ENCODE results near the gene CPS1.

CPS1 gene

DNA sequence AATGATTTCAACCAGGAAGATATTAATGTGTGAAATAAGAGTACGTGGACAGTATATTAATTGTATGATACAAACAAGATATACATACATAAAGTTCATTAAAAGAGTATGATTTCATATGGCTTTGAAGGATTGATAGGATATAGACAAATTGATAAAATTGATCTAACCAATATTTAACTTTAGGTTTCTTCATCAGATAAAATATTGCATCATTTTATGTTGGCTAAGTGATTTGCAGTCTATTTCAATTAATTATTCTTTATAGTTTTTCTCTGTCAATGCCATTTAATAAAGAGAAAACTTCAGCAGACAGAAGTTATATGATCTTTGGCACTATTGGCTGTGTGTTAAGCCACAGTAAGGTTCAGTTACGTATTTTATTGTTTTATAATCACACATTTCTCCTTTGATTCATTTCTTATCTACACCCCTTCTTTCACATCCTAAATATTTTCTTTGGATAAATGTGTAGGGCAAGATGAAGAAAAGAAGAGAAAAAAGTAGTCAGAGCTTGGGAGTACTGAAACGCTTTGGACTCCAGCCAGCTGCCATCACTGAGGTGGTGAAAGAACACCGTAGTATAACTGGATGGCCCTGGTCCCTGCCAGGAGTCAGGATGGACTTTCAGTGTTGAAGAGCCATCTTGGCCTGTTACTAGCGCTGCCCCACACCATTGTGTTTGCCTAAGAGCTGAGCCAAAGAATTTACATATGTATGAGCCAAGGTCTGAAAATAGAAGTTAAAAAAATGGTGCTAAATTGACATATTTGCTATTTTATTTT lies 9.8 kb upstream of the CPS1 start:
- peak; percentile 22 for DNase-seq (ENCODE audit: low spot score)

DNA sequence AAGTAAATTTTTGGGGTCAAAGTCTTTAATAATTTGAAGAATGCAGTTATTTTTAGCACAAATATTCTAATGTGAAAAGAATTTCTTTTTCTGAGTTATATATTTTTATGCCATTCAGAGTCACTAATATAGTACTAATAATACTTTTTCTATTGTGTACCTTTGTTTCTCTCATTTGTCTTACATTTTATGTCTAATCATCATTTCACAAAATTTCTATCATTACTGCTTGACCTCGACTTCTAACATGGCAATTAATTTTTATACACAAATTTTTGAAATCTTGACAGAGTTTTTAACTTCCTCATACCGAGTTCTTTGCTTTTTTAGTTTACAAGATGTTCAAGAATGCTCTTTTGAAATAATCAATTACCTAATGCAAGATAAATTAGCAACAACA lies 8.4 kb upstream of the CPS1 start:
- DNase-seq (ENCODE audit: low spot score) = no peak

DNA sequence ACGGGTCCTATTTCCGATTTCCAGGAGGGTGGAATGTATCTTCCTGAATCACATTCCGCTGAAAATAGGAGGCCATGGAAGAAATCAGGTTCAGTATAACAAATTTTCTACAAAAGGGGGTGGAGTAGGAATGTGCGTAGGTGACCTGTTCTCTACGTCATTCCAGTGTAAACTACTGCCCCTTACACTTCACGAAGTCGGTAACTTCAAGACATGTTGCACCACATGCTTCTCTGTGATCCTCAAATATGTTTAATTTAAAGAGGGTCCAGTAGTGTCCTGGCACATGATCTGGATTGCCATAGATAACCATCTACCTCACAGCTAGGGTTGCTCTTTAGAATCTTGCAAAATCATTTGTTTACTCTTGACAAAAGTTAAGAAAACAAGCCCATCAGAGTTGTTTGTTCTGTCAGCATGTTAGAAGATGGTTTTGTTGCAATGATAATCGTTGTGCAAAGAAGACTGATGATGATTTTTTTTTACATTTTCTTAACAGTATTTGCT lies 7.5 kb upstream of the CPS1 start:
- DNase-seq (ENCODE audit: low spot score) = no peak

DNA sequence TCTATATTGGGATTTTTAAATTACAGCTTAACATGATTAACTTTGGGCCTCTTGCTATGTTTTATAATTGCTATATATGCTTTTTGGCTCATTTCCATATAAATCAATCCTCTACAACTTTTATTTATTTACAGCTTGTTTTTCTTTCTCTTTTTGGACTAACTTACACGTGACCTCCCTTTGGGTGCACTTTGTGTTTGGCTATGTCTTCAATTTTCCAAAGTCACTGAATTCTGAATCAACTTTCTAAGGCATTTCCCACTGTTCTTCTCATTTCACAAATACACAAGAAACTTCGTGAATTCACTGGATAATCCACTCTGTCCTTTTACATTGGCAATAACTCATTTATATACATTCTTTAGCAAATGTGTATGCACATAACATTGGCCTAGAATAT lies 5.4 kb upstream of the CPS1 start:
- DNase-seq (ENCODE audit: low spot score) = no peak

DNA sequence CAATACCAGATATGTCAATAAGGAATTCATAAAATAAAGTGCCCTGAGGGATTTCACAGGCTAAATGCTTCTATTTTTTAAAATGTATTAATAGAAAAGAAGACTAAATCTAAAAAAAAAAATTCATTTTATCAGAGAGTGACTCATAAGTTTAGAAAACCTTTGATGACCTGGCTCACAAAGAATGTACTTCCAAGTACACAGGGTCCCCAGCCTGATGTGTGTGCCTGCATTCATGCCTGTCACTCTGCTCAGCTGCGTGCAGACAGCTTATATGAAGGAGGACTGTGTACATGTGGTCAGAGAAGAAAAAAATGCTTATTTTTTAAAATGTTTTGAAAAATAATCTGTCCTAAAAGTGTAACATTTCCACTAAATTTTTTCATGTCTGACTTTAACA lies 3.0 kb upstream of the CPS1 start:
- DNase-seq (ENCODE audit: low spot score) = no peak

DNA sequence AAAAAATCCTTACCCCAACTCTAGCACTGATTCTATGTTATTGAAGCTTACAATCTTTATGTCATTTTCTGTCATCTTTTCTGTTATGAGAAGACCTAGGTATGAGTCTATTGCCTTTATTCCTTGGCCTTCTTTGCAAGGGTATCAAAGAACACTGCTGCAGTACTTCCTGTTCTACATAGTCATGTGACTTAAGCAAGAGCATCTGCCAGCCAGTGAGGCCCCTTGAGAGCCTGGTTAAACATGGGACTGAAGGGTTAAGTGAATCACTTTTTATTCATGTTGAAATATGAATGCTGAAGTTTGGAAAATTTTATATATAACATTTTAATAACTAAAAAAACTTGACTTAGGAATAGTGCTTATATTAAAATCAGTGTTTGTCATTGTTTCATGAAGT lies 844 bp upstream of the CPS1 start:
- no peak for DNase-seq (ENCODE audit: low spot score)

DNA sequence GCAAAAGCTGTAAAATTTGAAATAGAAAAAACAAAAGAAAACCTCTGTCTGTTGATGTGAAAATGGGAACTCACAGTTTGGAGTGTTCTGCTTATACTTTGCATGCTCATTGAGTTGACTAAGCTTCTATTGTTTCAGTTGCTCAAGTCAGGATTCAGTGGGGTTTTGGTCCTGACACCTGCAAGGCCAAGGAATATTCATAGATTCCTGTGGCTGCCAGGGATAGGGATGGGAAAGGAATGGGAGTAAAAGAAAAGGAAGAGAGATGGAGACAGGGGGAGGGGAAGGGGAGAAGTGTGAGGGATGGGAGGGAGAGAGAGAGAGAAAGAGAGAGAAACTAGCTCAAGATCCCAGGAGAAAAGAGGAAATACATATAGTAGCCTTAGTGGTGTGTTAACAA lies 1.3 kb downstream of the CPS1 start:
- DNase-seq (ENCODE audit: low spot score) = no peak

DNA sequence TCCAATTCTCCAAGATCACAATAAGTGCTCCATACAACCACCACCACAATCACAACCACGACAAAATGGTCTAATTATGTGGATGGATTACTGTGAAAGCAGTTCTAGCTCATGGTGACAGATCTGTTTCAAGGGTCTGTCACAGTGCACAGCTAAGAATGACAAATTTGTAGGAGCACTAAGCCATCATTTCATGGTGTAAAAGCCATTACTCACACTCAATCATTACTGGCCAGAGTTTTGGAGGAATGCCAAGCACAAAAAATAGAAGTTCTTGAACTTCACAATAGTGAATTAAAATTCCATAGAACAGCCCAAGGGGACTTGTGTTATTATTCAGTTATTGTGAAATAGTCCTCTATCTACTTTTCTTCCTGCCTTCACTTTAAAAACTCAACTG lies 2.3 kb downstream of the CPS1 start:
- no peak for DNase-seq (ENCODE audit: low spot score)

DNA sequence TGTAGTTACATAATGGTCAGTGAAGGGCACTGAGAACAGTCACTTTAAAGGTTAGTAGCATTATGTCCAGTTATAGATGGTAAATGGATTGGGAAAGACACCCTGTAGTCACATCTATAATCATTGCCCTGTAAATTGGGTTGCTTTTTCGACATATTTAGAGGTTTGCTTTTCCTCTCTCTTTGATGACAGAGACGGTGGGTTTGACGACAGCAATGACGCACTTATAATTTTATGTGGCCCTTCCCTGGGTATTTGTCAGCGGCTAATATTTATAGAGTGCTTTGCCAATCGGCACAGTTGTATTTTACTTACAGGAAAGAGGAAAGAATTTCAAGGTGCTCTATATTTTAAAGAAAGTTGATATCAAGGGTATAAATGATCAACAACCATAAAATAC lies 2.8 kb downstream of the CPS1 start:
- no peak for DNase-seq (ENCODE audit: low spot score)

DNA sequence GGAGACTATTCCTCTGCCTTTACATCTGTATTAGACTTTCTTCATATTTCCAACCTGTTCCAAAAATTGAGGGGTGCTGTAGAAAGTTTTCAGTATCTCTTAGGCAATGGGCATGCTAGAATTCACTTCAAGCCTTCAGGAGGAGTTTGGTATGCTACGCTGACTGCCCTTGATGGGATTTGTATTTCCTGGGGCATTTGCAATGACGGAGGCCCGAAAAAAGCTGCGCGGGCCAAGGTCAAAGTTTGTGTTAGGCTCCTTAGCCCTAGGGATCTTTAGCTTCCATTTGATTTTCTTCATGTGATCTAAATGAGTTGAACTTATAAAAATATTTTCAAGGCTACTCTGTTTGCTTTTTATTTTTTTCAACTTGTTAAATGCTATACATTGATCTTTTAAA lies 5.1 kb downstream of the CPS1 start:
- no peak for DNase-seq (ENCODE audit: low spot score)

DNA sequence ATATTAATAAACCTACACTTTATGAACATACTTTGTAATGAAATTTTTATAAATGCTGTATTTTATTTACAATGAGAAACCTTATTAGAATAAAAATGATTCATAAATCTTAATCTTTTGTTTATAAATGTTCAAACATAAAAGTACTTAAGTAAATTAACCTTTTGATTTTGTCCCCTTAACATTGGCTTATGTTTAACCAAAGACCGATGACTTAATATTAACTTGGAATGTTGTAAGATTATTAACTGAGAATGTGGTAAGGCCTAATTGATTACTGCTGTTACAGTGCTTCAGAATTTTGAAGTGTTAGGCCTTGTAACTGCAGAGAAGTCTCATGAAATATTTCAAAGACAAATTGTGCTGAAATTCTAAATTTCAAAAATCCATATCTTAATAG lies 5.7 kb downstream of the CPS1 start:
- no peak for DNase-seq (ENCODE audit: low spot score)

DNA sequence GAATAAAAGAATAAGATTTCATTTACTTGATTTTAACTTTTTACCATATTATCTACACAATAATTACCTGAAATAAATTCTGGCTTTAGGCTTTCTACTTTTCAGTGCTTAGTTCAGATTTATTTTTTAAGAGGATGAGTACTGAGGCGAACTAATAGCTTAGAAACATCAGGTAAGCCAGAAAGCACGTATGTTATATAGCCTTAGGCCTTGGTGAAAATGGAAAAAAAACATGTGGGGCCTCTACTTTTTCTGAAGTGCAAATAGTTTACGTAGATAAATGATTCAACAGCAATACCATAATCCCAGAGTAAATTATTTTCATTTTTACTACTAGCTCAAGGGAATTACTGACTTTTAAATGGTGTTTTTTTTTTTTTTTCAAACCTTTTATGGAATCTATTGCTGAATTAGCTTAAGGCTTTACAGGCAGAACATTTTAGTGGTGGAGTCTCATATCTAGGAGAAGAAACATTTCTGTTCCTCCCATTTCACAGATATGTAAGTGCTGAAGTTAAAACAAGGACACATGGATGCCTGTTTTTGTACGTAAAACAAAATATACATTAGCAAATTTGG lies 6.2 kb downstream of the CPS1 start:
- no peak for DNase-seq (ENCODE audit: low spot score)

DNA sequence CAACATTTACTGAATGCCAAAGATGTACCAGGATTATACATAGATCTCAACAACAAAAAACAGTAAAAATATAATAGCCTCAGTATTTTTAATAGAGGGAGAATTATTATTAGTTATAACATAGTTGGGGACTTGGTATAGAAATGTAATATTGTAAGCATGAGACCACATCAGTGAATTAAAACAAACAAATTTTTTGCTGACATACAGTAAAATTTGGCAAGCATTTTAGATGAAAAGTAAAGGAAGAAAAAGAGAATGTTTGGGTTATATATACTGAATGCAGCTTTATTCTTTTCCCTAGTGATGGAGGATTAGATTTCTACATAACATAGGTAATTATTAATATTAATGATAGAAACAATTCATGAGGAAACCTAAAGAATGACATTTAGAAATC lies 10.9 kb downstream of the CPS1 start:
- no peak for DNase-seq (ENCODE audit: low spot score)

DNA sequence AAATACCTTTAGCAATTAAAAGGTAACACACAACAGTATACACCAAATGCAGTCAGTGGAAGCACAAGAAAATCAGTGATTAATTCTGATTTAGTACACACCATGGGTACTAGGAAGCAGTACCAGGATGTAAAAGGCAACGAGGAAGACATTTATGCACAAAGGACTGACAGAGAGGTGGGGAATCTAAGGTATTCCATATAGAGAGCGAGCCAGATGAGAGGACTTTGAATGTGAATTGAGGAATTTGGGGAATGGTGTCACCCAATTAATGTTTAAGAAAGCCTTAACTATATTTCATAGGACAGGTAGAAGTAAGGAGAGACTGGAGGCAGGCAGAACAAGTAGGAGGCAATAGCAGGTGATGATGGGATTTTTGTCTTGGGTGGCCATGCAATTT lies 11.7 kb downstream of the CPS1 start:
- DNase-seq (ENCODE audit: low spot score) = no peak

DNA sequence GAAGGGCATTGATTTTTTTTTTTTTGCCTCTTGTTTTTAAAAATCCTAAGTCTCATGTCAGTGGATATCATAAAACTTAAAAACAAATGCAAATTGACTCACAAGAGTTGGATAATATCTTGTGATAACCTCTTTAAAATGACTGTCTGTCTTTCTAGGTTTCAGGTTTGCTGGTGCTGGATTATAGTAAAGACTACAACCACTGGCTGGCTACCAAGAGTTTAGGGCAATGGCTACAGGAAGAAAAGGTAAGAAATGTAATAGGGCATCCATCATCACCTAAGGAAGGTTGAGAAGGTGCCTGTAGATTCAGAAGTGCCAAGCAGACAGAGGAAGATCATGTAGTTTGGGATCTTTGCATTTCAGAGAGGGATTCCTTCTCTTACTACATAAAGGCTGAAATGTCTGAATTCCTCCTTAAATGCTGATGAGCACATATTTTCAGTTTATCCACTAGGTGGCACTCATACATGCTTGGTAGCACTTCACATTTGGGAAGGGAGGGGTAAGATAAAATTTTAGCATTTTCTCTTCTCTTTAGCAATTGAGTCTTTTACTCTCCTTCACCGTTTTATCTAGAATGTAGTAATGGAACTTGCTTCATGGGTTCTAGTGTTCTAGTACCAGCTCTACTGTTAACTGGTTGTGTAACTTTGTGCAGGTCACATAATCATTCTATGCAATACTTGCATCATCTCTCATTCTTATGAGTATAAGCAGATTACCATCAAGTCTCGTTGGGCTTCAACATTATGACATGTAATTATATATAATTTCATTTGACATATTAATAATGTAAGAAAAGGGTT lies 21.1 kb downstream of the CPS1 start:
- peak; percentile 76 for DNase-seq (ENCODE audit: low spot score)

DNA sequence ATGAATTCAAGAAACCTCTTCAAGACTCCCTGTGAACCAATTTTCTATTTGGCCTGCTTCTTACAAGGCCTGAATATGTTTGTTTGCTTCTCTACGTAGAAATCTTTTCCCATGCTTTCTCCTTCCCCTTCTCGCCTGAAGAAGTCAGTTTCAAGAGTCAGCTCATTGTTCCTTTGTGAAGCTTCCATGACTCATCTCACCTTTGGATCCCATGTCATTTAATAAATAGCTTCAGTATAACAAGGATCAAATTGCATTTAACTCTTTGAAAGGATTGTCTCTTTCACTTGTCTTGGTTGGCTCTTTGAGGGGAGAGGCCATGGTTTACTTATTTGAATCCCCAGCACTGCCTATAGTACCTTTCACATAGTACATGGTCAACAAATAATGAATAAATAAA lies 28.4 kb downstream of the CPS1 start:
- DNase-seq (ENCODE audit: low spot score) = no peak

DNA sequence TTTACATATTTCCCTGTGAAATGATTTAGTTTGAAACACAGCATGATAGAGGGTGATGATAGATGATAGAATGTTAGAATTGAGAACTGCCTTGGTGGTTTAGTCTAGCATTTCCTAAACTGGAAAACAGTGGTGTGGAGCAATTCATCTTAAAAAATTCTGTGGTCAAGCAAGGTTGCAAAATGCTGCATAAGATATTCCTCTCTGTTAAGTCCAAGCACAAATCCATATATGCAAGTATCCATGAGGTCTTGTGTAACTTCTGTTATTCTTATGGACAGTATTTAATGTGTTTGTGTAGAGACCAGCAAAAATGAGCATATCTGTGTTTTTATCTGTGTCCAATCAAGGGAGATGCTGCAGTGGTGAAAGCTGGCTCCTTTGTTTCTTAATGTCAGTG lies 30.0 kb downstream of the CPS1 start:
- no peak for DNase-seq (ENCODE audit: low spot score)

DNA sequence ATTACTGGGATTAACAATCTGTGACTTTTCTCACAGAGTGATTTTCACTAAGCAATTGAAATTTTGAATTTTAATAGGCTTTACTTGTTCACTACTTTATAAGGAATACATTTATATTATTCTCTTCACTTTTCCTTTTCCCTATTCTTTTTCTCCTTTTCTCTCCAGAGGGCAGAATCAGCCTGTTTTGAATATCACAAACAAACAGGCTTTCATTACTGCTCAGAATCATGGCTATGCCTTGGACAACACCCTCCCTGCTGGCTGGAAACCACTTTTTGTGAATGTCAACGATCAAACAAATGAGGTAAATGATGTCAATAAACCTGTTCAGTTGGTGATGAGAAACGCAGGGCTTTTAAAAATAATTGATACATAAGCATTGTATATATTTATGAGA lies 35.3 kb downstream of the CPS1 start:
- peak; percentile 35 for DNase-seq (ENCODE audit: low spot score)

DNA sequence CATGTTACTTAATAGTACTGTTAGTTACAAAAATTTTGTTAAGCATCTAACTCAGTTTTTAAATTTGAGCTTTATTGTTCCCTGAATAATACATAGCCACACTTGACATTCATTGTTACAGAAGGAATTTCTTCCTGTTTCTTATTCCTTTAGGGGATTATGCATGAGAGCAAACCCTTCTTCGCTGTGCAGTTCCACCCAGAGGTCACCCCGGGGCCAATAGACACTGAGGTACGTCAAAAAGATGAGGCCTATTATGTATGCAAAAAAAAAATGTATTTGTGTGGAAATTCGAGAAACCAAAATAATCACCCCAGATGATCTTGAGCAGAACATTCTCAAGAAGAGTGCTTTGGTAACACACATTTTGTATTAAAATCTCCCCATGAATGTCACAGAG lies 36.3 kb downstream of the CPS1 start:
- no peak for DNase-seq (ENCODE audit: low spot score)

DNA sequence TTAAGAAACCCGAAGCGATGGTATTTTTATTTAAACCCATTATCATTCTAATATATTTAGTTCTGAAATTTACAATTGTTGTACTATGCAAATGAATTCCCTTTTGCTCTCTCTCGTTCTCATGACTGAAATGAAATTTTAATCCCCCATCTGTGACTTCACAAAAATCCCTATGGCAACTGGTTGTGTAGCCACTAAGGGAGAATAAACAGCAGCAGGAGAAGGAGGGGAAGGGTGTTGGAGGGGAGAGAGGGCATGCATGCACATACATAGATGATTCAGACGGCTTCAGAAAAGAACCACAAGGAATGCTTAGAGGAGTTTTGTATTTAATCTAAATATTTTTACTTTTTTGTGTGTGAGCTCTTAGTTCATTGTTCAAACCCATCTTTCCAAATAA lies 36.8 kb downstream of the CPS1 start:
- DNase-seq (ENCODE audit: low spot score) = no peak

DNA sequence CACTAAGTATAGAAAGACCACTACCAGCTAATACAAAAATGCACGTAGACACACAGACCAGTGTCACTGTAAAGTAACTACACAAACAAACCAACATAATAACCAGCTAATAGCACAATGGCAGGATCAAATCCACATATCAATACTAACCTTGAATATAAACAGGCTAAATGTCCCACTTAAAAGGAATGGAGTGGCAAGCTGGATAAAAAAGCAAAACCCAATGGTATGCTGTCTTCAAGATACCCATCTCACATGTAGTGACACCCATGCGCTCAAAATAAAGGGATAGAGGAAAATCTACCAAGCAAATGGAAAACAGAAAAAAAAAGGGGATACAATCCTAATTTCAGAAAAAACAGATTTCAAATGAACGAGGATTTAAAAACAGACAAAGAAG lies 41.8 kb downstream of the CPS1 start:
- DNase-seq (ENCODE audit: low spot score) = no peak

DNA sequence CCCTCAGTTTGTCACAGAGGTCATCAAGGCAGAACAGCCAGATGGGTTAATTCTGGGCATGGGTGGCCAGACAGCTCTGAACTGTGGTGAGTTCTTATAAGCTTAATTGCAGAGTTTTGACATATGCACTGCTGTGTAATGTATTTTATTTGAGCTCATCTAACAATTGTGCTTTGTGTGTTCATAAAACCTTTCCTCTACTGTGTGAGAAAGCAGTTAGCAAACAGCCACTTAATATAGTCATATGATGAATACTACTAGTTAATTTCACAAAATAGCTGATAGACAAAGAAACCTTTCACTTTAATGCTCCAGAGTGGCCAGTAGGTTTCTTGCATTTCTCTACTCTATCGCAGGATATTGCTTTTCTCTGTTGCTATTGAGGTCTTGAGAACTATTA lies 43.1 kb downstream of the CPS1 start:
- DNase-seq (ENCODE audit: low spot score) = no peak

DNA sequence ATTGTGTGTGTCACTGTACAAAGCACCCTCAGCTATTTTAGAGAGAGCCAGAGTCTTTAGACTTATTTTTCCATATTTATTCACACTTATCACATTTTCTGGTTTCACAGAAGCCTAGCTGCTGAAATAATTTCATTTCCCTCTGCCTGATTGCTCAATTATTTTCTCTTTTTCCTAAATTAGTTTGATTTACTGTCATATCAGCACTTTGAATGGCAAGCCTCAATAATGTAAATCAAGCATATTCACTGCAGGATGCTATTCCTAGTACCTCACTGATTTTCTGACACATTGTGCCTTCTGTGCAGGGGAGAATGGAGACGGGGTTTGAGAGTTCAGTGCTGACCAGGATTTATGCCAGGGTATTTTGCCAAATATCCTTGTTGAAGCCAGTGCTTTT lies 48.3 kb downstream of the CPS1 start:
- no peak for DNase-seq (ENCODE audit: low spot score)

All from Ammon's horn (tissue), 1 donor.